Kidney tubule cell (primary cell): Measurements from ENCODE around the gene ENC1.
A peak's percentile ranks its signal among the peaks of the same experiment; 100 is the strongest.

Experiments used
- DNase-seq: peaks from one replicate; pipeline ENCODE4 v3.0.0-alpha.2; 2018; ENCODE audit warnings: low spot score

ENC1 gene

DNA sequence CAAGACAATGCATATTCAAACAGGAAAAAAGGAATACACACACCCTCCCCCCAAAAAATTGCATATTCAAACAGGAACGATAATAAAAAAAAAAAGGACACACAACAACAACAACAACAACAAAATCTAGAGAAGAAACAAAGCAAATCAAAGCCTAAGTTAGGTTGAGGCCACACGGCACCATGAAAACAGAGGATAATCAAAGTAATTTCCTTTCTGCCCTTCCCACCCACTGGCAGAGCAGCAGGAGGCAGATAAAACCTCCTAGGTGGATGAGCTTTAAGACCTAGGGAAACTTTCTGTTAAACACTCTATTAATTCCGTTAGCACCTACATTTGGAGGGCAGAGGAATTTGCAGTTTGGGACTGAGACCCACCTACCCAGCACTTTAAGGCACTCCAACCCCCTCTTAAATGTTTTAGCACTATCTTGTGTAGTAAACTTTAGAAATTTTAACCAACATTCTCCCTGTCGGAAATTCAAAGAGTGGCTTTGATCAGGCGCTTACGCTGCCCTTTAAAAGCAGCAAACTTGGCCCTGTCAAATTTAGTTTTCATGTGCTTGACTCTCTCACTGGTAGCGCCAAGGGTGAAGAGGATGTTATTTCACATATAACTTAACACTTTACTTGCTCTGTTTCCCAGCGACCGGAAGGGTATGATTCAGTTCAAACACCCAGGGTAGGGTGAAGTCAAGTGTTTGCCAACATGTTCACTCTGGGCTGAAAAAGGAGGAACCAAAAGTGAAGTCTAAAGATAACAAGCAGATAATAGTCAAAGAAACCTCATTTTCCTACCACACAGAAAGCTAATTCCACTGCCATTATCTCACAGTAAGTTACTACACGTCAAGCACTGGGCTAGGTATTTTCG is 9.2 kb downstream of the ENC1 start:
- DNase-seq, result peak; percentile 49

- peak; percentile 82 for DNase-seq
These were observed 10.0 kb downstream of the ENC1 start for GRCh38 chr5:74630453-74631066.

DNA sequence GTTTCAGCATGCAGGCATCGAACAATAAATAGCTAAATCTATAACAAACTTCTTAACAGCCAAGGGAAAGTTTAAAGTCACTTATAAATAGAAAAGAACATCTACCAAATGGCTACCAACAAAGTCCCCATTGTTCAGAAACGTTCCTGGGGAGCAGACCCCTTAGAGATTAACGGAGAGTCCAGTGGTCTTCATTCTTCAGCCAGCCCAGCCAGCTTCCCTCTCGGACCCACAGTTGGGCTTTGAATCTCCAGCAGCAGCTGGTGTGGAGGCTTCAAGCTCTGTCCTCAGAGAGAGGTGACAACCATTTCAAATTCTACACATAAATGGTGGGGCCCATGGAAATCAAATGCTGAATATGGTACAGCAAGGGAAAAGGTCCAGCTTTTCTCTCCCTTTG is 11.2 kb downstream of the ENC1 start:
- no peak for DNase-seq

DNA sequence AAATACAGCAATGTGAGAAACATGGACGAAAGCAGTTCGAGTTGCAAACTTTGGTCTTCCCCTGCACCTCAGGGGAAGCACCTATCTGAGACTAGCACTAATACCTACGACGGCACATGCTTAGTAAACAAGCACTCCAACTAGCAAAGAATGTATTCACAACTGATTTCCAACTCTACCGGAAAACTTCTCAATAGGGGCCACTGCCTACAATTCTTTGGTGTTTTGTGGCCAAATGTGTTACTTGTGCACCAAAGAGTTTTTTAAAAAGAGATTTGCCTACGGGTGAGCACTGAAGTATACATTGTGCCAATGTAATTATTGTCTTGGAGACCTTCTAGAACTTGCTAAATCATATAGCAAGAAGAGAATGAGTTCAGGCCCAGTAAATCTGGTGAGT is 12.2 kb downstream of the ENC1 start:
- DNase-seq, result no peak

DNA sequence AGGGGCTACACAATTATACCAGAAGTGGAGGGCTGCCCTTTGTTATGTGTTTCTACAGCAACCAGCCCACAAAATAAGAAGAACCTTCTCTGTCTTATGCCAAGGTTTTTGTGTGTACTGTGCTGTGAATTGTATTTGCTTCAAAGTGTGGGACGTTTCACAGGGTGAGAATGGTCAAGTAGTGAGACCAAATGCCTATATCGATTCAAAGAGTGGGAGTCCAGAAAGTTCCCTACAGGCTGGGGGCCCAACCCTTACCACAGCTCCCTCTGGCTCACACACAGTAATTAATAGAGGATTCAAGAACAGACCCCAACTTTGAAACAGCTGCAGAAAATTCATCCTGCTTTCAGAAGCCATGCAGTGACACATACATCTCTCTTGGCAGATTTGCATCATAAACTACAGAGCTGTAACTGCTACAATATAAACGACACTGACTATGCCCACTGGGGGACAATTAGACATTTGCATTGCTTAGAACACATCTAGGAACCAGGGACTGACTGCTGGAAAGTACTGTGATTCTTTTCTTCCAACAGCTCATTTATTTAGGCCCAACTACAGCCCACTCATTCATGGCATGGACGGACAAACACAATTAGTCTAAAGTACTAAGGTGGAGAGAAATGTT is 12.8 kb downstream of the ENC1 start:
- DNase-seq, result no peak

GRCh38 chr5:74626386-74627222 is 13.9 kb downstream of the ENC1 start:
- peak; percentile 63 for DNase-seq

- DNase-seq, result peak; percentile 74
These were observed 14.7 kb downstream of the ENC1 start for GRCh38 chr5:74625742-74626241.

- peak; percentile 39 for DNase-seq
These were observed 15.5 kb downstream of the ENC1 start for GRCh38 chr5:74624931-74625505.

DNA sequence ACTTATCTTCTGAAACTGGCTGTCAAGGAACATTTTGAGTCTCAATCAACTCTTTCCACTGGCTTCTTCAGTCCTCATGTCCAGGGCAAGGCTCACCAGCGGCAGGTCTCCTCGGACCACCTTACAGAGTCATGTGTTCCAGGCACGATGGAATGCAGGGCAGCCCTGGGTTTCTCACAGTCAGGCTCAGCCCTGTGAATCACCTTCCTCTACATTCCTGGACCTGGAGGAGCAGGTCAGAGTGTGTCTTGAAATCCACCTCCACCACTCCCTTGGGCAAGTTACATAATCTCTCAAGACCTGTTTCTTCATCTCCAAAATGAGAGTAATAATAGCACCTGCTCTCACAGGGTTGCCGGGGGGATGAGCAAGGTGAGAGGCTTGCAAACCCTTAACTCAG is 16.0 kb downstream of the ENC1 start:
- DNase-seq, result peak; percentile 89

DNA sequence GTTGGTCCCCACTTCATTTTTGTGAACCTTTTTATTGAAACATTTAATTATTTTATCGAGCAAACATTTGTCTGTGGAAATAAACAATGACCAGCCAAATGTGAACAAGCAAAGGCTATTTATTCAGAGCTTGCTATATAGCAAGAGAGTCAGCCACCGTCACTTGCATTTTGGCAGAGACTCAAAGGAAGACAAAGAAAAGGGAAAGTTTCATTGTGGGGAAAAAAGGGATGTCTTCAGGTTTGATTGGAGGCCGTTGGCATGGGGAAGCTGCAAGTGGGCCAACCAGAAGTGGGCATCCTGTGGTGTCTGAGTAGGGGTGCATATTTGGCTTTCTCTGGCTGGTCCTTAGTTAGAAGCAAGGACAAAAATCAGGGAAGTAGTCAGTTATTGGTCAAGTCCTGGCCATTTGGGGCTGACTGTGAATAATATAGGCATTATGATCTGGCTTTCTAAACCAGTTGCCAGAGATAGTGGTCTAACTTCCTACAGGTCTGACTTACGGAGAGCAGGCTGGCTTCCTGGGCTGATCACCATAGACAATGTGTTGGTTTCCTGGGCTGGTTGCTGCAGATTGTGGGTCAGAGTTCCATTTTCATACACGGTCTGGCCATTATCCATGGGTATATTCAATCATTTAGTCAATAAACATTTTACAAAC is 16.6 kb downstream of the ENC1 start:
- DNase-seq, result no peak

- DNase-seq, result no peak
These were observed 17.4 kb downstream of the ENC1 start for GRCh38 chr5:74623006-74623611.

- peak; percentile 50 for DNase-seq
These were observed 18.4 kb downstream of the ENC1 start for GRCh38 chr5:74622122-74622521.

DNA sequence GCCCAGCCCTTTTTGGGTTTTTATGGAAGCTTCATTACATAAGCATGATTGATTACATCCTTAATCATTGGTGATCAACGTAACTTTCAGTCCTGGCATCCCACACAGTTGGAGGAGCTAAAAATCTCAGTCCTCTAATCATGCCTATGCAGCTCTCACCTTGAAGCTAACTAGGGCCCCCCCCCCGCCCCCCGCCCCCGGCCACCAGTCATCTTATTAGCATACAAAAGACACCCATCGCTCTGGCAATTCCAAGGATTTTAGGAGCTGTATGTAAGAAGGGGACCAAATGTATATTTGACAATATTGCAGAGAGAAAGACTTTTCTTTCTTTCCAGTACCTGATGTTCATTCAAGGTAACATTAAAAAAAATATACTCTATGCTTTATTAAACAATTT is 19.0 kb downstream of the ENC1 start:
- no peak for DNase-seq

DNA sequence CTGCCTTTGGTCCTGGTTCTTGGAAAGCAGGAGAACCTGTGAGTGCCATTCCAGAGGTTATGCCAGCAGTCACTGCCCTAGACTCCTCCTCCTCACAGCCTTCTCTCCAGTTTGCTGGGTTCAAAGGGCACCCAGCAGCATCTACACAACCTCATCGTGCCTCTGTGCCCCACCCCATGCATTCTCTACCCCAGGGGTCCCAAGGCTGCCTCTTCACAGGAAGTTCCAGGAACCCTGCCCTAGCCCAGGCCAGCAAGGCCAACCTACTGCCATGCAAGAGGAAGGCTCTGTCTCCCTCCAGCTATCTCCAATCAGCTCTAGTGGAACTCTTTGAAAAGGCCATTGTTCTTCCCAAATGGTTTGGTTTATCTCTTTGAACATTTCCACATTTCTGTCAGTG is 21.2 kb downstream of the ENC1 start:
- DNase-seq, result no peak

DNA sequence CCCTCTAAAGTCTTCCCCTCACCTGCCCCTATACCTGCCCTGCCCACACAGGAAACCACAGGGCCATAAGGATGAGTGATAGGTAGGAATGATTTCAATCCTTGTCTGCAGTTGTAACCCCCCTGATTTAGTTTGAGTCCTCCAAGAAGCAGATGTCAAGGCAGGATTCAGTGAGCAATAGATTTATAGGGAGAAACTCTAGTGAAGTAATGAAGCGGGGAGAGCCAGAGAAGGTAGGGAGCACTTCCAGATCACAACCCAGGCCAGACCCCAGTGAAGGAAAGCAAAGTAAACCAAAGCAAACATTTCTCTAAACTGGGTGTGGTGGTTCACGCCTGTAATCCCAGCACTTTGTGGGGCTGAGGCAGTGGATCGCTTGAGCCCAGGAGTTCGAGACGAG is 22.4 kb downstream of the ENC1 start:
- no peak for DNase-seq

DNA sequence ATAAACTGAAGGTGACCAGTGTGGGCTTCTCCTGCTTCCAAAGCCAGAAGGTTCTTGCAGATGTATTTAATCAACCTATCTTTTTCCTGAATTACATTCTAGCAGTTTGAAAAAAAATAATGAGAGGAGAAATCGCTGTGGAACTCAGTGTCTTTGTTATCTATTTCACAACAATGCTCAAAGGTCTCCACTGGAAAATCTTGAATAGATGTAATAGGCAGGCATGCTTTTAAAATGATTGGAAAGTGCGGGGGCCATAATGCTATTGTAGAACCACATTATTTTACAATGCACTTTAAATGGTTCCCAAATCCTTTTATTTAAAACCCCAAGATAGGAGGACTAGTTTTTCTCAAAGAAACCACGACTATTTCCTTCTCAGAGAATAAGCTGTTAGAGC is 23.3 kb downstream of the ENC1 start:
- no peak for DNase-seq

DNA sequence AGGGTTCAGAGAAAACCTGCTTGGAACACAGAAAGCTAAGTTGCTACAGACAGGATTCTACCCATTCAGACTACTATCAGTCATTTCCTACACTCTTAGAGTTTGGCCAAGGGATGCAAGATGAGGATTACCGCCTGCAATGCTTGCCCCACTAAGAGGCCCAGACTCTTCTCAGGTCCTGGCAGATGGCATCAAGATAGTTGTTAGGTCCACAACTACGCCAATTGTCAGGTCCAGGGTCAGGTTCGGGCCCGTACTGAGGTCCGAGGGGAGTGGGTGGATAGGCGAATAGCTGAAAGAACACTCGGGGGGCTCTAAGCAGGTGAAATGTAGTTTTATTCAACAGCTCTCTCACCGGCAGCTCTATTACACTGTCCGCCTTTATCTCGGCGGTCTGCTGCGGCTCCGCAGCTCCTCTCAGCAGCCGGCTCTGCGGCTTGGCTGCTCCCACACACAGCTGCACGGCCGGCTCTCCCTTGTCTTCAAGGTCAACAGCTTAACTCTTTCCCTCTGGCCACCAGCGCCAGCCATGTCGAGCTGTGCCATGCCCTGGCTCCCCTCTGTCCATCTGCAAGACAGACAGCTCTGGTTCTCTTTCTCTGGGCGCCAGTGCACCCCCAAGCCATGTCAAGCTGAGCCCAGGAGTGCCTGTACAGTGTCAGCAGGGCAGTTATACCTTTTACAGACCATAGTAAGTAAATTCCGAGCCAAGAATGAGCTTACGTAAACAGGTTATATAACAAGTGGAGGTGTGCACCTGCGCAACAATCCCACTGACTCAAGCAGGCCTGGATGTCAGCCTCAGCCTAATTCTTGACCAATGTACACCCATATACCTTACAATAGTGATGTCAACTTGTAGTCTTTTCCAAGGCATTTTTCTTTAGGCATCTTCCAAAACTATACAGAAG is 24.0 kb downstream of the ENC1 start:
- no peak for DNase-seq

GRCh38 chr5:74613283-74613682 is 27.2 kb downstream of the ENC1 start:
- DNase-seq, result no peak

DNA sequence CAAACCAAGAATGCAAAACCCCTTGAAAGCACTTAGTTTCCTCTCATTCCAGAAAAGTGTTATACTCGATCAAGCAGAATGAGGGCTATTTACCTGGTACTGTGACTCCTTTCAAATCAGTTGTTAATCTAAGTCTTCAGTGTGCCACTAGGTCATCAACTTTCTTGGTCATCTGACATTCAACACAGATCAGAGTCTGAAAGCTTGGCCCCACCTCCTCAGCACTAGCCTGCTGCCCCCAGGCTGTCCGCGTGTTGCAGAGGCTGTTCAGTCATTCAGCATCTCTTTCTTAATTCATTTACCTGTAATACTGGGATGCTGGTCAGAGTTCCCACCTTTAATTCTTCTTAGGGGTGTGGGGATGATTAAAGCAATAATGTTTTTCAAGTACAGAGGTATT is 28.5 kb downstream of the ENC1 start:
- no peak for DNase-seq
